Glomerular visceral epithelial cell (primary cell): ENCODE measurements around the gene TMCC1.
"Not testable (repeated sequence)": the region's sequence is repeated elsewhere in the genome, so short reads cannot be mapped to it uniquely, and the experiment has no call there.

Source experiments
- DNase-seq: peaks from one replicate; pipeline ENCODE4 v3.0.0-alpha.2; 2016; ENCODE audit errors: extremely low spot score

Gene TMCC1

GRCh38 chr3:129686941-129687340 is 206.6 kb downstream of the TMCC1 start:
- DNase-seq: no peak

- DNase-seq: no peak
Observed at GRCh38 chr3:129684270-129684669, 209.2 kb downstream of the TMCC1 start.

GRCh38 chr3:129683201-129683600 is 210.3 kb downstream of the TMCC1 start:
- no peak for DNase-seq

GRCh38 chr3:129676985-129677384 is 216.5 kb downstream of the TMCC1 start:
- DNase-seq: no peak

- DNase-seq: not testable (repeated sequence)
Observed at GRCh38 chr3:129674798-129675123, 218.8 kb downstream of the TMCC1 start.

GRCh38 chr3:129673897-129674797 is 219.4 kb downstream of the TMCC1 start:
- DNase-seq: no peak

GRCh38 chr3:129673012-129673411 is 220.5 kb downstream of the TMCC1 start:
- no peak for DNase-seq

- peak; percentile 29 for DNase-seq
Observed at GRCh38 chr3:129672412-129672811, 221.1 kb downstream of the TMCC1 start.

- DNase-seq: peak; percentile 56
Observed at GRCh38 chr3:129665024-129665768, 228.3 kb downstream of the TMCC1 start.

- DNase-seq: no peak
Observed at GRCh38 chr3:129663930-129664646, 229.4 kb downstream of the TMCC1 start.

- peak; percentile 24 for DNase-seq
Observed at GRCh38 chr3:129663045-129663446, 230.5 kb downstream of the TMCC1 start.

- DNase-seq: no peak
Observed at GRCh38 chr3:129662191-129662608, 231.3 kb downstream of the TMCC1 start.

- DNase-seq: no peak
Observed at GRCh38 chr3:129661766-129662165, 231.7 kb downstream of the TMCC1 start.

- no peak for DNase-seq
Observed at GRCh38 chr3:129658110-129658843, 235.2 kb downstream of the TMCC1 start.

GRCh38 chr3:129657261-129658046 is 236.1 kb downstream of the TMCC1 start:
- no peak for DNase-seq

- DNase-seq: no peak
Observed at GRCh38 chr3:129656659-129657247, 236.8 kb downstream of the TMCC1 start.

- no peak for DNase-seq
Observed at GRCh38 chr3:129655291-129655700, 238.2 kb downstream of the TMCC1 start.

- DNase-seq: peak; percentile 47
Observed at GRCh38 chr3:129654131-129654530, 239.4 kb downstream of the TMCC1 start.

- no peak for DNase-seq
Observed at GRCh38 chr3:129653019-129653418, 240.5 kb downstream of the TMCC1 start.

GRCh38 chr3:129651435-129652202 is 241.9 kb downstream of the TMCC1 start:
- peak; percentile 83 for DNase-seq
